Neuronal stem cell (in vitro differentiated cells): ENCODE data around the gene ESPN.

Source experiments
- DNase-seq: peaks from one replicate; pipeline ENCODE4 v3.0.0-alpha.2; 2013; ENCODE audit warnings: low spot score
- H2AFZ ChIP-seq: one replicate; pipeline ENCODE4 v1.6.1; 2013; ENCODE audit warnings: mild to moderate bottlenecking, low read length, inconsistent platforms
- H2AK5ac ChIP-seq: 2 replicates; pipeline ENCODE4 v1.6.1; 2013; ENCODE audit warnings: low read depth, mild to moderate bottlenecking, inconsistent platforms, low read length, moderate library complexity, mixed read lengths
- H2BK120ac ChIP-seq: 2 replicates; pipeline ENCODE4 v1.6.1; 2013; ENCODE audit warnings: low read depth, mild to moderate bottlenecking, inconsistent platforms, low read length, moderate library complexity, mixed read lengths
- H2BK12ac ChIP-seq: one replicate; pipeline ENCODE4 v1.6.1; 2013; ENCODE audit warnings: low read length, inconsistent platforms
- H2BK15ac ChIP-seq: 2 replicates; pipeline ENCODE4 v1.6.1; 2013; ENCODE audit warnings: mild to moderate bottlenecking, low read length, inconsistent platforms, mixed read lengths
- H2BK5ac ChIP-seq: one replicate; pipeline ENCODE4 v1.6.1; 2013; ENCODE audit warnings: inconsistent platforms, mild to moderate bottlenecking, low read length, moderate library complexity
- H3K14ac ChIP-seq: one replicate; pipeline ENCODE4 v1.6.1; 2013; ENCODE audit warnings: low read length, inconsistent platforms
- H3K18ac ChIP-seq: 2 replicates; pipeline ENCODE4 v1.6.1; 2013; ENCODE audit warnings: low read length, inconsistent platforms
- H3K23ac ChIP-seq: 2 replicates; pipeline ENCODE4 v1.6.1; 2013; ENCODE audit warnings: low read depth, mild to moderate bottlenecking, mixed read lengths, low read length, inconsistent platforms; ENCODE audit not compliant: poor library complexity
- H3K27ac ChIP-seq: replicated peaks from 3 replicates; pipeline ENCODE4 v1.5.1; 2013; ENCODE audit warnings: low read length, inconsistent platforms
- H3K27me3 ChIP-seq, 3 experiments: 2 replicates each; pipeline ENCODE4 v1.6.1; 2013; ENCODE audit warnings: low read length in 3 of 3, mild to moderate bottlenecking in 2 of 3, inconsistent platforms in 1 of 3, low read depth in 1 of 3, mixed read lengths in 1 of 3, moderate library complexity in 1 of 3; ENCODE audit not compliant: control insufficient read depth in 3 of 3, insufficient read depth in 3 of 3
- H3K36me3 ChIP-seq, 2 donors: replicated peaks in 1 of 2; 2 replicates each; pipeline ENCODE4 v1.6.1; 2013; ENCODE audit warnings: low read length in 2 of 2; ENCODE audit not compliant: control insufficient read depth in 2 of 2, insufficient read depth in 2 of 2
- H3K4ac ChIP-seq: 2 replicates; pipeline ENCODE4 v1.6.1; 2013; ENCODE audit warnings: inconsistent platforms, mild to moderate bottlenecking, low read length, moderate library complexity
- H3K4me1 ChIP-seq, 2 donors: 1 replicate in 1 of 2; 2 replicates in 1 of 2; pipeline ENCODE4 v1.6.1; 2013; ENCODE audit warnings: low read length in 2 of 2, low read depth in 1 of 2; ENCODE audit not compliant: control insufficient read depth in 2 of 2, insufficient read depth in 1 of 2
- H3K4me2 ChIP-seq: one replicate; pipeline ENCODE4 v1.6.1; 2013; ENCODE audit warnings: mild to moderate bottlenecking, low read length, inconsistent platforms; ENCODE audit not compliant: insufficient read depth, poor library complexity, severe bottlenecking
- H3K4me3 ChIP-seq, 2 donors: 2 replicates each; pipeline ENCODE4 v1.5.1; 2013; ENCODE audit warnings: low read length in 2 of 2, mild to moderate bottlenecking in 2 of 2, inconsistent platforms in 1 of 2, moderate library complexity in 1 of 2
- H3K79me1 ChIP-seq: one replicate; pipeline ENCODE4 v1.6.1; 2013; ENCODE audit warnings: low read depth, mild to moderate bottlenecking, inconsistent platforms, low read length, moderate library complexity
- H3K9ac ChIP-seq: one replicate; pipeline ENCODE4 v1.6.1; 2013; ENCODE audit warnings: mild to moderate bottlenecking, low read depth, low read length, inconsistent platforms; ENCODE audit not compliant: poor library complexity
- H3K9me3 ChIP-seq, 2 donors: replicated peaks in 1 of 2; 2 replicates each; pipeline versions ENCODE3 to v1.6.1; 2013; ENCODE audit warnings: low read length in 2 of 2, mild to moderate bottlenecking in 2 of 2, inconsistent platforms in 1 of 2, low read depth in 1 of 2, mixed read lengths in 1 of 2, moderate library complexity in 1 of 2; ENCODE audit not compliant: control insufficient read depth in 2 of 2, insufficient read depth in 1 of 2
- H4K8ac ChIP-seq: one replicate; pipeline ENCODE4 v1.6.1; 2013; ENCODE audit warnings: low read depth, mild to moderate bottlenecking, inconsistent platforms, low read length, moderate library complexity
- H4K91ac ChIP-seq: one replicate; pipeline ENCODE4 v1.6.1; 2013; ENCODE audit warnings: low read length, low read depth, mild to moderate bottlenecking, inconsistent platforms; ENCODE audit not compliant: poor library complexity
- WGBS, 2 donors: extraction: QIAGEN DNeasy Blood & Tissue Kit; methylation state at CpG; one replicate each; pipeline ENCODE4 v1.1.7; 2013; ENCODE audit warnings: missing lambda C conversion rate in 2 of 2, mixed read lengths in 1 of 2; ENCODE audit not compliant: insufficient read length in 2 of 2, insufficient replicate concordance in 1 of 2; ENCODE audit errors: extremely low coverage in 2 of 2; 5-methylcytosine and 5-hydroxymethylcytosine counted together

ESPN gene

DNA sequence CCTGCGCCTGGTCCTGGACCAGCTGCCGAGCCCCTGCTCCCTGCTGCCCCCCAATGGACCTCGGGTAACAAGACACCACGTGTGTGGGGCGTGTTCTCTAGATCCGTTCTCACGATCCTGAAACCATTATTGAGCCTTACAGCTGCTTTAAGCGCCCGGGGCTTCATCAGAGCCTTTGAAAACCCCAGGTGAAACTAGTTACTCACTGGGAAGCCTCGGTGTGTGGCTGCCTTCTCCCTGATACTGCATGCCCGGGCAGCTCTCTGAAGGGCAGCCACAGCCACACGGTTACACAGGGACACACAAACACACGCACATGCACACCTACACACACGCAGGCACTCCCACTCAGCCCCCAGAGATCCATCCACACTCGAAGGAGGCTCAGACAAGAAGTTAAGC is 10.1 kb upstream of the ESPN start:
- Histone ChIP-seq H4K8ac (no peak overlapping the region), H3K4me3 (peak overlapping the region in 1 of 2 donors; percentile 53), H3K18ac (peak overlapping the region; percentile 67), H3K4me1 (peaks cover 3 to 6% of the 10 kb centered on the region in 2 donors), H2BK120ac (no peak overlapping the region), H4K91ac (no peak overlapping the region), H3K27ac (no peak overlapping the region), H3K36me3 (no peaks in the 10 kb centered on the region), H3K9ac (no peak overlapping the region), H2BK5ac (no peak overlapping the region), H3K27me3 (peaks cover 16 to 55% (median 48%) of the 10 kb centered on the region in 3 experiments), H2AFZ (peak overlapping the region; percentile 74), H3K14ac (no peak overlapping the region), H2BK15ac (no peak overlapping the region), H3K23ac (no peak overlapping the region), H3K79me1 (no peaks in the 10 kb centered on the region), H3K4ac (no peak overlapping the region), H3K4me2 (peak overlapping the region; percentile 22), H3K9me3 (peaks cover 0 to 2% of the 10 kb centered on the region in 2 donors), H2BK12ac (no peak overlapping the region), H2AK5ac (no peak overlapping the region)
- DNase-seq, result no peak
- WGBS, 2 donors, result no CpG with 5 or more reads among the region's 15 CpGs

DNA sequence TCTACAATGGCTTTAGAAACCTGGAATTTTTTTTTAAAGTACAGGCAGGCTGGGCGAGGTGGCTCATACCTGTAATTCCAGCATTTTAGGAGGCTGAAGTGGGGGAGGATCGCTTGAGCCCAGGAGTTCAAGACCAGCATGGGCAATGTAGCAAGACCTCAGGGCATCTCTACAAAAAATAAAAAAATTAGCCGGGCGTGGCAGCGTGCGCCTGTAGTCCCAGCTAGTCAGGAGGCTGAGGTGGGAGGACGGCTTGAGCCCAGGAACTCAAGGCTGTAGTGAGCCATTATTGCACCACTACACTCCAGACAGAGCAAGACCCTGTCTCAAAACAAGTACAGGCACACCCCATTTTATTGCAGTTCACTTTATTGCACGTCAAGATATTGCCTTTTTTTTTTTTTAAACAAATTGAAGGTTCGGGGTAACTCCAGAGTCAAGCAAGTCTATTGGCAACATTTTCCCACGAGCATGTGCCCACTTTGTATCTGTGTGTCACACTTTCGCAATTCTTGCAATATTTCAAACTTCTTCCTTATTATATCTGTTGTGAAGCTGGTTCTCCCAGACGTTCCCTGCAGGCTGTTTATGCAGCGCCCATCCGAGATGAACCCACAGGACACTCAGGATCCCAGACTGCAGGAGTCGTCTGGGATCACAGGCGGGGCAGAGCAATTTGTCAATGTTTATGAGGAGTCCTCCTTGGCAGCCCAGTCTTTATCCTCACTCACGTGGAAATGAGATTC is 9.5 kb upstream of the ESPN start:
- no peak overlapping the region for H3K14ac ChIP-seq
- H3K4me1 ChIP-seq, result peaks cover 5 to 6% of the 10 kb centered on the region in 2 donors
- no peak overlapping the region for H3K9ac ChIP-seq
- peak overlapping the region; percentile 22 for H3K4me2 ChIP-seq
- H2BK5ac ChIP-seq, result no peak overlapping the region
- H2BK120ac ChIP-seq, result no peak overlapping the region
- no peak overlapping the region for H3K4ac ChIP-seq
- H4K91ac ChIP-seq, result no peak overlapping the region
- no peak overlapping the region for H2BK15ac ChIP-seq
- H3K18ac ChIP-seq, result peak overlapping the region; percentile 61
- no peak overlapping the region for H3K23ac ChIP-seq
- H3K4me3 ChIP-seq, result no peak overlapping the region
- no peak overlapping the region for H2AK5ac ChIP-seq
- DNase-seq, result no peak
- no CpG with 5 or more reads among the region's 17 CpGs for WGBS, 2 donors
- no peaks in the 10 kb centered on the region for H3K36me3 ChIP-seq
- H3K9me3 ChIP-seq, result peaks cover 0 to 2% of the 10 kb centered on the region in 2 donors
- H2AFZ ChIP-seq, result peak overlapping the region; percentile 74
- H4K8ac ChIP-seq, result no peak overlapping the region
- H2BK12ac ChIP-seq, result no peak overlapping the region
- H3K27me3 ChIP-seq, result peaks cover 20 to 61% (median 54%) of the 10 kb centered on the region in 3 experiments
- H3K27ac ChIP-seq, result no peak overlapping the region
- H3K79me1 ChIP-seq, result no peaks in the 10 kb centered on the region

DNA sequence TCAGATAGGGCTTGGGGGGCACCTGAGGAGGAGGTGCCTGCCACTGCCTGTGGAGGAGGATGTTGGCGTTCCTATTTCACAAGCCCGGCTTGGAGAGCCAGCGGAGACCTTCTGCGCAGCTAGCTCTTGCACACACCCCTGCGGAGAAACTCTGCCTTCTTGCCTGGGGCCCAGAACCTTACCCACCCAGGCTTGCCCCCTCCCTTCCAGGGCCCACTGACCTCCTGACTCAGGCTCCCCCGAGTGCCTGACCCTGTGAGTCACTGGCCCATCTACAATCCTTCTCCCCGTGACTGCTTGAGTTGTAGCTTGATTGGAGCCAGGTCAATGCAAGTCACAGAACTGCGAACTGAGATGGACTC is 8.3 kb upstream of the ESPN start:
- Histone ChIP-seq H3K23ac (peak overlapping the region; percentile 49), H2AK5ac (peak overlapping the region; percentile 8), H3K4ac (no peak overlapping the region), H2AFZ (no peak overlapping the region), H2BK5ac (peak overlapping the region; percentile 22), H3K27me3 (peaks cover 28 to 69% (median 66%) of the 10 kb centered on the region in 3 experiments), H3K4me2 (no peak overlapping the region), H2BK120ac (peak overlapping the region; percentile 47), H3K36me3 (no peaks in the 10 kb centered on the region), H3K14ac (no peak overlapping the region), H3K4me1 (peaks cover 6 to 11% of the 10 kb centered on the region in 2 donors), H3K18ac (no peak overlapping the region), H2BK12ac (no peak overlapping the region), H4K91ac (no peak overlapping the region), H3K4me3 (no peak overlapping the region), H3K27ac (no peak overlapping the region), H3K9me3 (peaks cover 0 to 2% of the 10 kb centered on the region in 2 donors), H3K79me1 (no peaks in the 10 kb centered on the region), H3K9ac (no peak overlapping the region), H2BK15ac (peak overlapping the region; percentile 38), H4K8ac (no peak overlapping the region)
- DNase-seq, result no peak
- WGBS, 2 donors, result no CpG with 5 or more reads among the region's 8 CpGs

DNA sequence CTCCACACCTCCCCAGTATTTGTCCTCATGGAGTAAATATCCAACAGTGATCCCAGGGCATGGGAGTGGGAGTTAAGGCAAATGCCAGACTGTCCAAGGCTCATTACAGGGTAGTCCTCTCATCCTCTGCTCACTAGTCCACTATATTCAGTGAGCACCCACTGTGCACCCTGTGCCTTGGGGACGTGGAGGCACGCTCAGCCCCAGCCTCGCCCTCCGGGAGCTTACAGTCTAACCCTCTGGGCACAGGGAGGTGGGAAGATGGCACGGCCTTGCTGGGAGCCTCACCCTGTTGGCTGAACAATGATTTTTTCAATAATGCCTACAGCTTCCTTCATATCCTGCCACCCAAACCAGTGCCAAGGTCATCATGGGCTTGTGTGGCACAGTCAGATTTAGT is 7.7 kb upstream of the ESPN start:
- Histone ChIP-seq H3K4me1 (peaks cover 6 to 11% of the 10 kb centered on the region in 2 donors), H2AK5ac (peak overlapping the region; percentile 8), H3K14ac (no peak overlapping the region), H3K27ac (no peak overlapping the region), H2BK15ac (peak overlapping the region; percentile 38), H3K27me3 (peaks cover 30 to 74% (median 73%) of the 10 kb centered on the region in 3 experiments), H2BK120ac (no peak overlapping the region), H3K9ac (no peak overlapping the region), H2AFZ (no peak overlapping the region), H3K18ac (peak overlapping the region; percentile 36), H3K9me3 (peaks cover 0 to 2% of the 10 kb centered on the region in 2 donors), H2BK5ac (peak overlapping the region; percentile 22), H3K4ac (no peak overlapping the region), H3K4me2 (no peak overlapping the region), H3K79me1 (no peaks in the 10 kb centered on the region), H2BK12ac (no peak overlapping the region), H4K8ac (no peak overlapping the region), H3K36me3 (no peaks in the 10 kb centered on the region), H3K4me3 (peak overlapping the region in 1 of 2 donors; percentile 11), H4K91ac (no peak overlapping the region), H3K23ac (peak overlapping the region; percentile 49)
- no peak for DNase-seq
- no CpG with 5 or more reads among the region's 5 CpGs for WGBS, 2 donors
